ENCODE results near the gene SYNJ2BP. TPM values are rescaled to one million over a fixed set of nuclear protein-coding genes. Genes with fewer than 3 reads are reported as not detected.

Gene SYNJ2BP
- total RNA-seq, 1 donor from 2014 or later = 25.9 TPM

DNA sequence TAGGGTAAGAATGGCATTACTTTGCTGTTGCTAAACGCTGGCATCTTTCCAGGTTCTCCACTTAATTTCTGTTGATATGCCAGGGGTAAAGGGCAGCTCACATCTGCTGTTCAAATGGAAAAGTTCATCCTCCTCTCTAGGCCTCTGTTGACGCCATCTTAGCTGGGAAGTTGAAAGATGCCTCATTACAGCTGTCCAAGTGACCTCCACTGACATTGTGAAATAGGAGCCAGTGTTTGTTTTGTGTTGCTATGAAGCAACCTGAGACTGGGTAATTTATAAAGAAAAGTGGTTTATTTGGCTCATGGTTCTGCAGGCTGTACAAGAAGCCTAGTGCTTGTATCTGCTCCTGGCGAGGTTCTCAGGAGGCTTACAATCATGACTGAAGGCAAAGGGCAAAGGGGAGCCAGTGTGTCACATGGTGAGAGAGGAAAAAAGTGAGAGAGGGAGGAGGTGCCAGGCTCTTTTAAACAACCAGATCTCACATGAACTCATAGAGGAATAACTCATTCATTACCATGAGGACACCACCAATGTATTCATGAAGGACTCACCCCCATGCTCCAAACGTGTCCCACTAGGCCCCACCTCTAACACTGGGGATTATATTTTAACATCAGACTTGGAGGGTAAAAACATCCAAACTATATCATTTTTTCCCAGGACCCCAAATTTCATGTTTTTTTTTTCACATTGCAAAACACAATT is 31.9 kb upstream of the SYNJ2BP start:
- Mint-ChIP-seq H3K4me3 (no peak overlapping the region), H3K27ac (peak overlapping the region; percentile 32), H3K27me3 (ENCODE audit: insufficient read depth, low read depth) (peaks cover 2% of the 10 kb centered on the region), H3K36me3 (no peaks in the 10 kb centered on the region), H3K9me3 (peaks cover 22% of the 10 kb centered on the region), H3K4me1 (peaks cover 5% of the 10 kb centered on the region)
- DNase-seq (ENCODE audit: low spot score) = no peak
- Histone ChIP-seq H3K79me2 (ENCODE audit: low read depth) (no peaks in the 10 kb centered on the region), H2AFZ (replicated peaks) (no peak overlapping the region), H3K4me3 (no peak overlapping the region), H3F3A (ENCODE audit: low read depth) (no peaks in the 10 kb centered on the region), H3K9ac (no peak overlapping the region), H3K27me3 (no peaks in the 10 kb centered on the region), H3K9me3 (ENCODE audit: low read depth) (no peaks in the 10 kb centered on the region), H3K4me1 (no peaks in the 10 kb centered on the region), H4K20me1 (ENCODE audit: low read depth) (no peaks in the 10 kb centered on the region), H3K4me2 (no peak overlapping the region), H3K27ac (no peak overlapping the region), H3K36me3 (no peaks in the 10 kb centered on the region)
- TF ChIP-seq EZH2phosphoT487 (IDR thresholded peaks at IDR 0.05) (no peak), EZH2 (IDR thresholded peaks at IDR 0.05) (no peak)
- TF ChIP-seq, protein P1, sequence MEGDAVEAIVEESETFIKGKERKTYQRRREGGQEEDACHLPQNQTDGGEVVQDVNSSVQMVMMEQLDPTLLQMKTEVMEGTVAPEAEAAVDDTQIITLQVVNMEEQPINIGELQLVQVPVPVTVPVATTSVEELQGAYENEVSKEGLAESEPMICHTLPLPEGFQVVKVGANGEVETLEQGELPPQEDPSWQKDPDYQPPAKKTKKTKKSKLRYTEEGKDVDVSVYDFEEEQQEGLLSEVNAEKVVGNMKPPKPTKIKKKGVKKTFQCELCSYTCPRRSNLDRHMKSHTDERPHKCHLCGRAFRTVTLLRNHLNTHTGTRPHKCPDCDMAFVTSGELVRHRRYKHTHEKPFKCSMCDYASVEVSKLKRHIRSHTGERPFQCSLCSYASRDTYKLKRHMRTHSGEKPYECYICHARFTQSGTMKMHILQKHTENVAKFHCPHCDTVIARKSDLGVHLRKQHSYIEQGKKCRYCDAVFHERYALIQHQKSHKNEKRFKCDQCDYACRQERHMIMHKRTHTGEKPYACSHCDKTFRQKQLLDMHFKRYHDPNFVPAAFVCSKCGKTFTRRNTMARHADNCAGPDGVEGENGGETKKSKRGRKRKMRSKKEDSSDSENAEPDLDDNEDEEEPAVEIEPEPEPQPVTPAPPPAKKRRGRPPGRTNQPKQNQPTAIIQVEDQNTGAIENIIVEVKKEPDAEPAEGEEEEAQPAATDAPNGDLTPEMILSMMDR (IDR thresholded peaks at IDR 0.05) = no peak

- no peaks in the 10 kb centered on the region for H3K4me1 ChIP-seq
- H3K4me2 ChIP-seq = no peak overlapping the region
- TF ChIP-seq EZH2phosphoT487 (IDR thresholded peaks at IDR 0.05) = no peak
- TF ChIP-seq, protein P1 (IDR thresholded peaks at IDR 0.05) = no peak
- TF ChIP-seq EZH2 (IDR thresholded peaks at IDR 0.05) = no peak
- no peak overlapping the region for H3K4me3 ChIP-seq
- no peaks in the 10 kb centered on the region for H3K27me3 ChIP-seq
- no peak overlapping the region for H2AFZ ChIP-seq (replicated peaks)
- no peaks in the 10 kb centered on the region for H4K20me1 ChIP-seq (ENCODE audit: low read depth)
- Mint-ChIP-seq H3K4me1 (no peaks in the 10 kb centered on the region), H3K9me3 (peaks cover 35% of the 10 kb centered on the region), H3K4me3 (no peak overlapping the region), H3K36me3 (no peaks in the 10 kb centered on the region), H3K27me3 (ENCODE audit: insufficient read depth, low read depth) (peaks cover under 1% of the 10 kb centered on the region), H3K27ac (no peak overlapping the region)
- no peaks in the 10 kb centered on the region for H3K9me3 ChIP-seq (ENCODE audit: low read depth)
- no peaks in the 10 kb centered on the region for H3K79me2 ChIP-seq (ENCODE audit: low read depth)
- H3F3A ChIP-seq (ENCODE audit: low read depth) = no peaks in the 10 kb centered on the region
- no peaks in the 10 kb centered on the region for H3K36me3 ChIP-seq
- no peak overlapping the region for H3K27ac ChIP-seq
- no peak overlapping the region for H3K9ac ChIP-seq
- no peak for DNase-seq (ENCODE audit: low spot score)
Observed at GRCh38 chr14:70442750-70443149, 25.9 kb upstream of the SYNJ2BP start.

GRCh38 chr14:70441641-70442040 is 24.8 kb upstream of the SYNJ2BP start:
- Histone ChIP-seq H3K9ac (no peak overlapping the region), H3K4me1 (no peaks in the 10 kb centered on the region), H3K4me2 (no peak overlapping the region), H3K79me2 (ENCODE audit: low read depth) (no peaks in the 10 kb centered on the region), H2AFZ (replicated peaks) (no peak overlapping the region), H3K27ac (no peak overlapping the region), H3K4me3 (no peak overlapping the region), H3F3A (ENCODE audit: low read depth) (no peaks in the 10 kb centered on the region), H3K36me3 (no peaks in the 10 kb centered on the region), H3K9me3 (ENCODE audit: low read depth) (no peaks in the 10 kb centered on the region), H3K27me3 (no peaks in the 10 kb centered on the region), H4K20me1 (ENCODE audit: low read depth) (no peaks in the 10 kb centered on the region)
- peaks cover 2% of the 10 kb centered on the region for H3K27me3 Mint-ChIP-seq (ENCODE audit: insufficient read depth, low read depth)
- H3K36me3 Mint-ChIP-seq = no peaks in the 10 kb centered on the region
- H3K4me3 Mint-ChIP-seq = no peak overlapping the region
- TF ChIP-seq EZH2 (IDR thresholded peaks at IDR 0.05) = no peak
- TF ChIP-seq, protein P1 (IDR thresholded peaks at IDR 0.05) = no peak
- no peak for TF ChIP-seq EZH2phosphoT487 (IDR thresholded peaks at IDR 0.05)
- peaks cover 33% of the 10 kb centered on the region for H3K9me3 Mint-ChIP-seq
- no peaks in the 10 kb centered on the region for H3K4me1 Mint-ChIP-seq
- no peak overlapping the region for H3K27ac Mint-ChIP-seq
- no peak for DNase-seq (ENCODE audit: low spot score)
